Mucosa of rectum (tissue), 2 donors: ENCODE results near the gene MBD5.
"Not testable (repeated sequence)": the region's sequence is repeated elsewhere in the genome, so short reads cannot be mapped to it uniquely, and the experiment has no call there.

Experiments
- H3K27ac ChIP-seq, 2 donors: one replicate each; pipeline ENCODE4 v1.7.0; 2013; ENCODE audit warnings: inconsistent platforms in 2 of 2, low read depth in 2 of 2, low read length in 2 of 2
- H3K27me3 ChIP-seq, 2 donors: one replicate each; pipeline ENCODE4 v1.7.0; 2013; ENCODE audit warnings: low read length in 2 of 2; ENCODE audit not compliant: control insufficient read depth in 2 of 2, insufficient read depth in 2 of 2
- H3K36me3 ChIP-seq, 2 donors: one replicate each; pipeline ENCODE4 v1.7.0; 2013; ENCODE audit warnings: low read length in 2 of 2; ENCODE audit not compliant: control insufficient read depth in 2 of 2, insufficient read depth in 2 of 2
- H3K4me1 ChIP-seq, 2 donors: one replicate each; pipeline ENCODE4 v1.7.0; 2013; ENCODE audit warnings: low read length in 2 of 2, mild to moderate bottlenecking in 1 of 2; ENCODE audit not compliant: control insufficient read depth in 2 of 2, insufficient read depth in 2 of 2
- H3K4me3 ChIP-seq, 2 donors: one replicate each; pipeline ENCODE4 v1.7.0; 2013; ENCODE audit warnings: low read length in 2 of 2
- H3K9ac ChIP-seq, 2 donors: one replicate each; pipeline ENCODE4 v1.7.0; 2013; ENCODE audit warnings: low read length in 2 of 2, low read depth in 1 of 2, mild to moderate bottlenecking in 1 of 2
- H3K9me3 ChIP-seq, 2 donors: one replicate each; pipeline ENCODE4 v1.7.0; 2013; ENCODE audit warnings: low read length in 2 of 2; ENCODE audit not compliant: control insufficient read depth in 2 of 2
- donor health status: healthy.
- donor health status: Normal muscosa, but diverticular disease.

MBD5 gene

GRCh38 chr2:148538375-148538774, 517.5 kb downstream of the MBD5 start:
- H3K27ac ChIP-seq, result no peak overlapping the region

GRCh38 chr2:148540022-148540421, 519.1 kb downstream of the MBD5 start:
- H3K27ac ChIP-seq, result no peak overlapping the region
- no peak overlapping the region for H3K9ac ChIP-seq

More at GRCh38 chr2:148538375-148538774, 517.5 kb downstream of the MBD5 start:
- H3K36me3 ChIP-seq, result no peaks in the 10 kb centered on the region
- H3K4me1 ChIP-seq, result no peaks in the 10 kb centered on the region
- H3K4me3 ChIP-seq, result no peak overlapping the region
- H3K27me3 ChIP-seq, result no peaks in the 10 kb centered on the region
- H3K9ac ChIP-seq, result no peak overlapping the region
- H3K9me3 ChIP-seq, result no peaks in the 10 kb centered on the region

DNA sequence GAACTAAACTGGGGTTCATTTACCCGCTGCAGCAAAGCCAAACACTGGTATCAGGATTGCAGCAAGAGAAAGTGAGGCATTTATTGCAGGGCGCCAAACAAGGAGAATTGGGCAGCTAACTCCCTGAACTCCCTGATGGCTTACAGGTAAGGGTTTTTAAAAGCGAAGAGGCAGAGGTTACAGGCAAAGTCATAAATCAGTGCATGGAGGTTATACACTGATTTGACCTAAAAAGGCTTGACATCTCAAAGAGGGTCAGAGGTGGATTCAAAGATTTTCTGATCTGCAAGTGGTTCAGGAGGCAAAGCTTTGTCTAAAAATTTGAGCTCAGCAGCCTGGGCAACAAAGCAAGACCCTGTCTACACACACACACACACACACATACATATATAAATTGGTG, 520.9 kb downstream of the MBD5 start:
- no peak overlapping the region for H3K27ac ChIP-seq
- H3K4me3 ChIP-seq, result no peak overlapping the region
- no peak overlapping the region for H3K9ac ChIP-seq

More at GRCh38 chr2:148540022-148540421, 519.1 kb downstream of the MBD5 start:
- Histone ChIP-seq H3K27me3 (no peaks in the 10 kb centered on the region), H3K36me3 (no peaks in the 10 kb centered on the region), H3K4me3 (no peak overlapping the region), H3K9me3 (no peaks in the 10 kb centered on the region), H3K4me1 (no peaks in the 10 kb centered on the region)

GRCh38 chr2:148542614-148543013, 521.7 kb downstream of the MBD5 start:
- no peaks in the 10 kb centered on the region for H3K36me3 ChIP-seq
- H3K27ac ChIP-seq, result no peak overlapping the region
- H3K9me3 ChIP-seq, result no peaks in the 10 kb centered on the region
- peaks cover 0 to 2% of the 10 kb centered on the region in 2 donors for H3K27me3 ChIP-seq
- H3K9ac ChIP-seq, result no peak overlapping the region
- H3K4me3 ChIP-seq, result no peak overlapping the region
- H3K4me1 ChIP-seq, result no peaks in the 10 kb centered on the region

More for the DNA sequence above, 520.9 kb downstream of the MBD5 start:
- Histone ChIP-seq H3K27me3 (peaks cover 0 to 2% of the 10 kb centered on the region in 2 donors), H3K4me1 (no peaks in the 10 kb centered on the region), H3K36me3 (no peaks in the 10 kb centered on the region), H3K9me3 (no peaks in the 10 kb centered on the region)

DNA sequence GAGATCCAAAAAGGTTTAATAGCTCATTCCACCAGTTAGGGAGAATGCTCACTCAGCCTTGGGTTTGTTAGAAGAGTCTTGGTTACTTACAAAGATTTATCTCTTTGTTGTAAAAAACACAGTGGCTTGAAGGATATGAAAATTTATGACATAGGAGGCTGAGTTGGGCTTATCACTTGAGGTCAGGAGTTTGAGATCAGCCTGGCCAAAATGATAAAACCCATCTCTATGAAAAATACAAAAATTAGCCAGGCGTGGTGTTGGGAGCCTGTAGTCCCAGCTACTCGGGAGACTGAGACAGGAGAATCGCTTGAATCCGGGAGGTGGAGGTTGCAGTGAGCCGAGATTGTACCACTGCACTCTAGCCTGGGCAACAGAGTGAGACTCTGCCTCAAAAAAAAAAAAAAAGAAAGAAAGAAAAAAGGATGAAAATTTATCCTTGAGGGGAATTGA, 522.2 kb downstream of the MBD5 start:
- not testable (repeated sequence) for H3K36me3 ChIP-seq

DNA sequence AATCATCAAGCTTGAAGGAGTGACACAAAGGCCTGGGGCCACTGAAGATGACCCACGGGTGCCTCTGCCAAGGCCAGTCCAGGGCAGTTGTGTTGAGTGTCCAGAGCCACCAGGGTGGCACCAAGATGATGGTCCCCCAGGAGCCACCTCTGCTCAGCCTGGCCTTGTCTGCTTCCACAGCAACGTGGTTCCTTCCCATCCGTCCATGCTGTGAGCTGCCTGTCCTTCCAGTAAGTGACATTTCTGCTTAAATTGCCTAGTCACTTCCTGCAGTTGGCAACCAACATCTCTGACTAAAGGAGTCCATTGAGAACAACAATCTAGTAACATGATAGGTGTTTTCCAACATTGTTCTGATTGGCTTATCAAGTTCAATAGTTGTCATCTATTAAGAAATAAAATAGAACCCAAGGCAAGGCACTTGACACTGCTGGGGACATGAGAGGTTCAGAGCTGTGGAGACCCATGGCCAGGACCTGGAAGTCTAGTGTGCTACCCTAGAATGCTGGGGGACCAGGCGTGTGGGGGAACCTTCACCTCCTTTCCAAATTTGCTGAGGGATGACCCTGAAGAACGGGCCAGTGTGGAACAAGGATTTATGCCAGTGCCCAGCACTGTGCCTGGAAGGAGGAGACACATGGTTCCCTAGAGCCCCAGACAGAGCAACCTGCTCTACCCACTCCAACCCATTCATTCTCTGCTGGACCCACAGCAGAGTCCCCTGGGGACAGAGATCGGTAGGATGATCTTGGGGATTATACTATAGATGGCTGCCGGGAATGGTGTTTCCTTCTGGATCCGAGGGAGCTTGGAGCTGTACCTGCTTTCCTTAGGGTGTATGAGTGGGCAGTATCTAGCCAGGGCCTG, 524.7 kb downstream of the MBD5 start:
- no peak overlapping the region for H3K4me3 ChIP-seq
- no peak overlapping the region for H3K27ac ChIP-seq
- no peak overlapping the region for H3K9ac ChIP-seq
- H3K36me3 ChIP-seq, result no peaks in the 10 kb centered on the region
- no peaks in the 10 kb centered on the region for H3K4me1 ChIP-seq
- H3K27me3 ChIP-seq, result peaks cover 0 to 2% of the 10 kb centered on the region in 2 donors
- no peaks in the 10 kb centered on the region for H3K9me3 ChIP-seq

More for the DNA sequence above, 522.2 kb downstream of the MBD5 start:
- H3K4me1 ChIP-seq, H3K4me3 ChIP-seq, H3K9me3 ChIP-seq, H3K9ac ChIP-seq, H3K27me3 ChIP-seq, H3K27ac ChIP-seq: not testable (repeated sequence)

GRCh38 chr2:148546270-148546669, 525.4 kb downstream of the MBD5 start:
- H3K4me1 ChIP-seq, result no peaks in the 10 kb centered on the region
- no peak overlapping the region for H3K9ac ChIP-seq

GRCh38 chr2:148548716-148549400, 528.0 kb downstream of the MBD5 start:
- H3K4me1 ChIP-seq, result no peaks in the 10 kb centered on the region
- peaks cover 0 to 2% of the 10 kb centered on the region in 2 donors for H3K27me3 ChIP-seq
- no peaks in the 10 kb centered on the region for H3K36me3 ChIP-seq
- no peak overlapping the region for H3K27ac ChIP-seq
- no peaks in the 10 kb centered on the region for H3K9me3 ChIP-seq
- no peak overlapping the region for H3K9ac ChIP-seq
- H3K4me3 ChIP-seq, result no peak overlapping the region

More at GRCh38 chr2:148546270-148546669, 525.4 kb downstream of the MBD5 start:
- no peak overlapping the region for H3K4me3 ChIP-seq
- H3K36me3 ChIP-seq, result no peaks in the 10 kb centered on the region
- H3K27ac ChIP-seq, result no peak overlapping the region
- H3K27me3 ChIP-seq, result peaks cover 0 to 2% of the 10 kb centered on the region in 2 donors
- no peaks in the 10 kb centered on the region for H3K9me3 ChIP-seq

GRCh38 chr2:148552675-148553331, 531.9 kb downstream of the MBD5 start:
- no peaks in the 10 kb centered on the region for H3K27me3 ChIP-seq
- H3K9me3 ChIP-seq, result no peaks in the 10 kb centered on the region
- H3K4me1 ChIP-seq, result no peaks in the 10 kb centered on the region
- no peak overlapping the region for H3K27ac ChIP-seq
- H3K4me3 ChIP-seq, result peak overlapping the region; percentile 45 to 61
- peak overlapping the region in 1 of 2 donors; percentile 37 for H3K9ac ChIP-seq
- H3K36me3 ChIP-seq, result no peaks in the 10 kb centered on the region
